Measurements from ENCODE around the gene MAD1L1. TPM values are rescaled to one million over a fixed set of nuclear protein-coding genes. Genes with fewer than 3 reads are reported as not detected.
"Not testable (repeated sequence)": the region's sequence is repeated elsewhere in the genome, so short reads cannot be mapped to it uniquely, and the experiment has no call there.

MAD1L1 gene
- total RNA-seq, 1 donor from 2014 or later: 41.4 TPM

- DNase-seq (ENCODE audit: low spot score): no peak
Observed at GRCh38 chr7:1931256-1931950, 301.3 kb downstream of the MAD1L1 start.

GRCh38 chr7:1930381-1931065 lies 302.2 kb downstream of the MAD1L1 start:
- DNase-seq (ENCODE audit: low spot score): no peak

- DNase-seq (ENCODE audit: low spot score): not testable (repeated sequence)
Observed at GRCh38 chr7:1929349-1929925, 303.3 kb downstream of the MAD1L1 start.

- DNase-seq (ENCODE audit: low spot score): no peak
Observed at GRCh38 chr7:1928645-1929348, 303.9 kb downstream of the MAD1L1 start.

GRCh38 chr7:1927937-1928644 lies 304.7 kb downstream of the MAD1L1 start:
- DNase-seq (ENCODE audit: low spot score): no peak

- DNase-seq (ENCODE audit: low spot score): no peak
Observed at GRCh38 chr7:1926908-1927306, 305.8 kb downstream of the MAD1L1 start.

- no peak for DNase-seq (ENCODE audit: low spot score)
Observed at GRCh38 chr7:1925973-1926907, 306.5 kb downstream of the MAD1L1 start.

GRCh38 chr7:1925349-1925748 lies 307.4 kb downstream of the MAD1L1 start:
- no peak for DNase-seq (ENCODE audit: low spot score)

GRCh38 chr7:1924258-1924817 lies 308.4 kb downstream of the MAD1L1 start:
- DNase-seq (ENCODE audit: low spot score): no peak

GRCh38 chr7:1923409-1924257 lies 309.1 kb downstream of the MAD1L1 start:
- DNase-seq (ENCODE audit: low spot score): no peak

GRCh38 chr7:1922870-1923236 lies 309.9 kb downstream of the MAD1L1 start:
- DNase-seq (ENCODE audit: low spot score): no peak

GRCh38 chr7:1922071-1922869 lies 310.5 kb downstream of the MAD1L1 start:
- no peak for DNase-seq (ENCODE audit: low spot score)

- no peak for DNase-seq (ENCODE audit: low spot score)
Observed at GRCh38 chr7:1920881-1921280, 311.9 kb downstream of the MAD1L1 start.

- no peak for DNase-seq (ENCODE audit: low spot score)
Observed at GRCh38 chr7:1920266-1920681, 312.5 kb downstream of the MAD1L1 start.

GRCh38 chr7:1919539-1920265 lies 313.0 kb downstream of the MAD1L1 start:
- no peak for DNase-seq (ENCODE audit: low spot score)

GRCh38 chr7:1918881-1919525 lies 313.7 kb downstream of the MAD1L1 start:
- no peak for DNase-seq (ENCODE audit: low spot score)

- no peak for DNase-seq (ENCODE audit: low spot score)
Observed at GRCh38 chr7:1918063-1918645, 314.6 kb downstream of the MAD1L1 start.

All from ureter (tissue), 1 donor.